ENCODE results near the gene SYNPO2. TPM values are rescaled to one million over a fixed set of nuclear protein-coding genes. Genes with fewer than 3 reads are reported as not detected.

The SYNPO2 gene
- total and polyA plus RNA-seq, 10 of the 15 experiments (the other 5 are each of a cell fraction or from before 2014, with no cell fraction given): 0.04 to 0.34 (median 0.28) TPM

- TF ChIP-seq USF2 (IDR thresholded peaks at IDR 0.05; ENCODE audit: borderline replicate concordance, low read depth, low read length): no peak
These were observed 16.5 kb upstream of the SYNPO2 start (continued) for GRCh38 chr4:118872181-118872580.

- TF ChIP-seq ZSCAN29 (IDR thresholded peaks at IDR 0.05) (no peak), RB1 (IDR thresholded peaks at IDR 0.05; ENCODE audit: borderline replicate concordance) (no peak), CBFB (IDR thresholded peaks at IDR 0.05; ENCODE audit: low read depth) (no peak), HDAC6 (IDR thresholded peaks at IDR 0.05; ENCODE audit: unreplicated experiment) (no peak)
- TF ChIP-seq, protein P1, sequence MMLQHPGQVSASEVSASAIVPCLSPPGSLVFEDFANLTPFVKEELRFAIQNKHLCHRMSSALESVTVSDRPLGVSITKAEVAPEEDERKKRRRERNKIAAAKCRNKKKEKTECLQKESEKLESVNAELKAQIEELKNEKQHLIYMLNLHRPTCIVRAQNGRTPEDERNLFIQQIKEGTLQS (IDR thresholded peaks at IDR 0.05; ENCODE audit: borderline replicate concordance, extremely low read depth, low read depth, low read length): no peak
- TF ChIP-seq, protein P2, sequence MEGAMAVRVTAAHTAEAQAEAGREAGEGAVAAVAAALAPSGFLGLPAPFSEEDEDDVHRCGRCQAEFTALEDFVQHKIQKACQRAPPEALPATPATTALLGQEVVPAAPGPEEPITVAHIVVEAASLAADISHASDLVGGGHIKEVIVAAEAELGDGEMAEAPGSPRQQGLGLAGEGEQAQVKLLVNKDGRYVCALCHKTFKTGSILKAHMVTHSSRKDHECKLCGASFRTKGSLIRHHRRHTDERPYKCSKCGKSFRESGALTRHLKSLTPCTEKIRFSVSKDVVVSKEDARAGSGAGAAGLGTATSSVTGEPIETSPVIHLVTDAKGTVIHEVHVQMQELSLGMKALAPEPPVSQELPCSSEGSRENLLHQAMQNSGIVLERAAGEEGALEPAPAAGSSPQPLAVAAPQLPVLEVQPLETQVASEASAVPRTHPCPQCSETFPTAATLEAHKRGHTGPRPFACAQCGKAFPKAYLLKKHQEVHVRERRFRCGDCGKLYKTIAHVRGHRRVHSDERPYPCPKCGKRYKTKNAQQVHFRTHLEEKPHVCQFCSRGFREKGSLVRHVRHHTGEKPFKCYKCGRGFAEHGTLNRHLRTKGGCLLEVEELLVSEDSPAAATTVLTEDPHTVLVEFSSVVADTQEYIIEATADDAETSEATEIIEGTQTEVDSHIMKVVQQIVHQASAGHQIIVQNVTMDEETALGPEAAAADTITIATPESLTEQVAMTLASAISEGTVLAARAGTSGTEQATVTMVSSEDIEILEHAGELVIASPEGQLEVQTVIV (IDR thresholded peaks at IDR 0.05; ENCODE audit: borderline replicate concordance, partially characterized antibody): no peak
- H3K4me2 ChIP-seq (ENCODE audit: control insufficient read depth, insufficient read depth): no peak overlapping the region
- no TSS peak for BruUV-seq (replicated peaks)
- no peaks in the 10 kb centered on the region; the same call in 2 of the 3 replicates for H3K9me3 ChIP-seq (replicated peaks; ENCODE audit: control insufficient read depth, insufficient read depth, low read length)
- H3K79me2 ChIP-seq (ENCODE audit: control insufficient read depth, insufficient read depth, low read length): no peaks in the 10 kb centered on the region
- no peak overlapping the region for H3K4me3 ChIP-seq
- no peaks in the 10 kb centered on the region for H3K27me3 ChIP-seq (replicated peaks in 1 of 2; ENCODE audit: control insufficient read depth in 2 of 2, insufficient read depth in 2 of 2, low read length in 1 of 2)
- ChIA-PET SMC1A (ENCODE audit: uncharacterized antibody, unreplicated experiment) (no interaction called here), POLR2A (no interaction called here), RAD21 (ENCODE audit: unreplicated experiment) (no interaction called here), CTCF (interaction anchor here (1.0 kb wide), 1 partner anchor 14 kb away, joined by 4 read pairs; no protein-coding TSS in a partner anchor)
- no peak overlapping the region for H3K27ac ChIP-seq (ENCODE audit: control insufficient read depth, insufficient read depth)
- FAIRE-seq: no peak
- no peaks in the 10 kb centered on the region for H3K4me1 ChIP-seq (ENCODE audit: control insufficient read depth, insufficient read depth, low read length)
- in situ Hi-C loops (cut with MboI) (no loop called here), intact Hi-C loops (cut with micrococcal nuclease; ENCODE audit: unreplicated experiment) (no loop called here)
- H2AFZ ChIP-seq (ENCODE audit: control insufficient read depth, low read depth, low read length): no peak overlapping the region
- no peak for DNase-seq (ENCODE audit: low read depth, low spot score)
- no peaks in the 10 kb centered on the region for H3K36me3 ChIP-seq (ENCODE audit: control insufficient read depth in 2 of 2, insufficient read depth in 2 of 2, low read length in 1 of 2)
- no peaks in the 10 kb centered on the region for H4K20me1 ChIP-seq (ENCODE audit: control insufficient read depth, insufficient read depth)
- no peak overlapping the region for H3K9ac ChIP-seq (ENCODE audit: control insufficient read depth, insufficient read depth, low read length)
- WGBS (ENCODE audit: insufficient coverage, insufficient replicate concordance, low lambda C conversion rate, missing lambda C conversion rate): 63% methylated on average over 6 of the region's 6 CpGs
- no peak for ATAC-seq
These were observed 10.9 kb upstream of the SYNPO2 start for GRCh38 chr4:118877797-118878196.

Measured in GM12878 (cell line).